NOMO-1 treated with dmso at 0.1 percent for 144 hours (cell line): ENCODE data around the gene COBL.

Experiments
- DNase-seq: peaks from one replicate; lab custom pipeline; 2025; ENCODE audit not compliant: unreplicated experiment; lab: John Stamatoyannopoulos, UW

Gene COBL

GRCh38 chr7:51027935-51028830, 288.4 kb downstream of the COBL start:
- no peak for DNase-seq

- DNase-seq: no peak
Observed at GRCh38 chr7:51027106-51027934, 289.3 kb downstream of the COBL start.

GRCh38 chr7:51026341-51026740, 290.3 kb downstream of the COBL start:
- no peak for DNase-seq

GRCh38 chr7:51025668-51026067, 290.9 kb downstream of the COBL start:
- DNase-seq: no peak

- no peak for DNase-seq
Observed at GRCh38 chr7:51024867-51025266, 291.7 kb downstream of the COBL start.

- DNase-seq: no peak
Observed at GRCh38 chr7:51023547-51023946, 293.1 kb downstream of the COBL start.

- DNase-seq: no peak
Observed at GRCh38 chr7:51022821-51023220, 293.8 kb downstream of the COBL start.

- no peak for DNase-seq
Observed at GRCh38 chr7:51021906-51022570, 294.6 kb downstream of the COBL start.

GRCh38 chr7:51020944-51021343, 295.7 kb downstream of the COBL start:
- no peak for DNase-seq

- DNase-seq: no peak
Observed at GRCh38 chr7:51019891-51020870, 296.4 kb downstream of the COBL start.

GRCh38 chr7:51019191-51019844, 297.3 kb downstream of the COBL start:
- no peak for DNase-seq

GRCh38 chr7:51017576-51018535, 298.8 kb downstream of the COBL start:
- DNase-seq: no peak

- DNase-seq: no peak
Observed at GRCh38 chr7:51016546-51016945, 300.1 kb downstream of the COBL start.

GRCh38 chr7:51015581-51015980, 301.0 kb downstream of the COBL start:
- DNase-seq: no peak

- DNase-seq: no peak
Observed at GRCh38 chr7:51014811-51015210, 301.8 kb downstream of the COBL start.

- no peak for DNase-seq
Observed at GRCh38 chr7:51013861-51014511, 302.6 kb downstream of the COBL start.

- DNase-seq: no peak
Observed at GRCh38 chr7:51013218-51013786, 303.3 kb downstream of the COBL start.
